Measurements from ENCODE around the gene DYNC1H1.
"Not testable (repeated sequence)": the region's sequence is repeated elsewhere in the genome, so short reads cannot be mapped to it uniquely, and the experiment has no call there.

Gene DYNC1H1

GRCh38 chr14:101965181-101965544 is 790 bp downstream of the DYNC1H1 start:
- peak; percentile 38 for DNase-seq (ENCODE audit: low read depth)

- no peak for DNase-seq (ENCODE audit: low read depth)
Measured at GRCh38 chr14:101965770-101966722, 1.7 kb downstream of the DYNC1H1 start.

- DNase-seq (ENCODE audit: low read depth): no peak
Measured at GRCh38 chr14:101966742-101967141, 2.4 kb downstream of the DYNC1H1 start.

- no peak for DNase-seq (ENCODE audit: low read depth)
Measured at GRCh38 chr14:101968186-101968585, 3.8 kb downstream of the DYNC1H1 start.

GRCh38 chr14:101969481-101969880 is 5.1 kb downstream of the DYNC1H1 start:
- DNase-seq (ENCODE audit: low read depth): no peak

GRCh38 chr14:101970830-101971400 is 6.5 kb downstream of the DYNC1H1 start:
- no peak for DNase-seq (ENCODE audit: low read depth)

- DNase-seq (ENCODE audit: low read depth): not testable (repeated sequence)
Measured at GRCh38 chr14:101971458-101971857, 7.1 kb downstream of the DYNC1H1 start.

- no peak for DNase-seq (ENCODE audit: low read depth)
Measured at GRCh38 chr14:101972126-101972866, 7.9 kb downstream of the DYNC1H1 start.

- DNase-seq (ENCODE audit: low read depth): no peak
Measured at GRCh38 chr14:101973356-101973755, 9.0 kb downstream of the DYNC1H1 start.

- DNase-seq (ENCODE audit: low read depth): no peak
Measured at GRCh38 chr14:101975231-101975630, 10.9 kb downstream of the DYNC1H1 start.

GRCh38 chr14:101977311-101978071 is 13.1 kb downstream of the DYNC1H1 start:
- DNase-seq (ENCODE audit: low read depth): no peak

- no peak for DNase-seq (ENCODE audit: low read depth)
Measured at GRCh38 chr14:101979666-101980065, 15.3 kb downstream of the DYNC1H1 start.

GRCh38 chr14:101980251-101980650 is 15.9 kb downstream of the DYNC1H1 start:
- no peak for DNase-seq (ENCODE audit: low read depth)

- no peak for DNase-seq (ENCODE audit: low read depth)
Measured at GRCh38 chr14:101980700-101981099, 16.3 kb downstream of the DYNC1H1 start.

- DNase-seq (ENCODE audit: low read depth): no peak
Measured at GRCh38 chr14:101982621-101983020, 18.2 kb downstream of the DYNC1H1 start.

- not testable (repeated sequence) for DNase-seq (ENCODE audit: low read depth)
Measured at GRCh38 chr14:101984831-101985230, 20.5 kb downstream of the DYNC1H1 start.

- no peak for DNase-seq (ENCODE audit: low read depth)
Measured at GRCh38 chr14:101985957-101986356, 21.6 kb downstream of the DYNC1H1 start.

GRCh38 chr14:101986953-101987352 is 22.6 kb downstream of the DYNC1H1 start:
- DNase-seq (ENCODE audit: low read depth): no peak

- DNase-seq (ENCODE audit: low read depth): no peak
Measured at GRCh38 chr14:101988377-101988776, 24.0 kb downstream of the DYNC1H1 start.

- no peak for DNase-seq (ENCODE audit: low read depth)
Measured at GRCh38 chr14:101991352-101991751, 27.0 kb downstream of the DYNC1H1 start.

GRCh38 chr14:101992708-101993107 is 28.3 kb downstream of the DYNC1H1 start:
- DNase-seq (ENCODE audit: low read depth): no peak
